Measurements from ENCODE around the gene ALDH1L1. TPM values are rescaled to one million over a fixed set of nuclear protein-coding genes. Genes with fewer than 3 reads are reported as not detected.

The ALDH1L1 gene
- total RNA-seq, 1 donor = under 0.01 TPM

- H3K9me3 ChIP-seq (ENCODE audit: low read depth, low read length) = no peaks in the 10 kb centered on the region
- no peaks in the 10 kb centered on the region for H4K20me1 ChIP-seq (ENCODE audit: insufficient read depth, low read length)
- no peaks in the 10 kb centered on the region for H3K4me1 ChIP-seq (ENCODE audit: insufficient read depth, low read length)
- H3K4me2 ChIP-seq (ENCODE audit: insufficient read depth, low read length) = no peak overlapping the region
- H3K79me2 ChIP-seq (ENCODE audit: insufficient read depth, low read length) = no peaks in the 10 kb centered on the region
- H3K27me3 ChIP-seq (ENCODE audit: insufficient read depth, low read length) = peaks cover 20% of the 10 kb centered on the region
- DNase-seq (ENCODE audit: insufficient read length, low spot score, missing footprints) = no peak
- TF ChIP-seq CTCF (IDR thresholded peaks at IDR 0.05; ENCODE audit: extremely low read depth, low read depth, low read length) = no peak
- no peak overlapping the region for H3K27ac ChIP-seq (ENCODE audit: low read depth, low read length)
- no peak overlapping the region for H3K4me3 ChIP-seq (ENCODE audit: insufficient read depth, low read length)
- no peak overlapping the region for H2AFZ ChIP-seq (ENCODE audit: low read length)
- H3K36me3 ChIP-seq (ENCODE audit: insufficient read depth, low read length) = no peaks in the 10 kb centered on the region
Measured at GRCh38 chr3:126117212-126117611, 63.2 kb downstream of the ALDH1L1 start.

- no peak for DNase-seq (ENCODE audit: insufficient read length, low spot score, missing footprints)
- Histone ChIP-seq H3K4me1 (ENCODE audit: insufficient read depth, low read length) (no peaks in the 10 kb centered on the region), H4K20me1 (ENCODE audit: insufficient read depth, low read length) (no peaks in the 10 kb centered on the region), H3K79me2 (ENCODE audit: insufficient read depth, low read length) (no peaks in the 10 kb centered on the region), H3K36me3 (ENCODE audit: insufficient read depth, low read length) (no peaks in the 10 kb centered on the region), H2AFZ (ENCODE audit: low read length) (no peak overlapping the region), H3K9me3 (ENCODE audit: low read depth, low read length) (no peaks in the 10 kb centered on the region), H3K27ac (ENCODE audit: low read depth, low read length) (no peak overlapping the region), H3K27me3 (ENCODE audit: insufficient read depth, low read length) (peaks cover 14% of the 10 kb centered on the region), H3K4me3 (ENCODE audit: insufficient read depth, low read length) (no peak overlapping the region), H3K4me2 (ENCODE audit: insufficient read depth, low read length) (no peak overlapping the region)
- no peak for TF ChIP-seq CTCF (IDR thresholded peaks at IDR 0.05; ENCODE audit: extremely low read depth, low read depth, low read length)
Measured at GRCh38 chr3:126116526-126116925, 63.9 kb downstream of the ALDH1L1 start.

- no peak overlapping the region for H3K4me3 ChIP-seq (ENCODE audit: insufficient read depth, low read length)
- no peak overlapping the region for H2AFZ ChIP-seq (ENCODE audit: low read length)
- H3K27ac ChIP-seq (ENCODE audit: low read depth, low read length) = no peak overlapping the region
- H3K79me2 ChIP-seq (ENCODE audit: insufficient read depth, low read length) = no peaks in the 10 kb centered on the region
- DNase-seq (ENCODE audit: insufficient read length, low spot score, missing footprints) = no peak
- no peaks in the 10 kb centered on the region for H3K4me1 ChIP-seq (ENCODE audit: insufficient read depth, low read length)
- H3K4me2 ChIP-seq (ENCODE audit: insufficient read depth, low read length) = no peak overlapping the region
- H3K9me3 ChIP-seq (ENCODE audit: low read depth, low read length) = no peaks in the 10 kb centered on the region
- TF ChIP-seq CTCF (IDR thresholded peaks at IDR 0.05; ENCODE audit: extremely low read depth, low read depth, low read length) = no peak
- no peaks in the 10 kb centered on the region for H3K36me3 ChIP-seq (ENCODE audit: insufficient read depth, low read length)
- H4K20me1 ChIP-seq (ENCODE audit: insufficient read depth, low read length) = no peaks in the 10 kb centered on the region
- H3K27me3 ChIP-seq (ENCODE audit: insufficient read depth, low read length) = peaks cover 2% of the 10 kb centered on the region
Measured at GRCh38 chr3:126114443-126115386, 65.7 kb downstream of the ALDH1L1 start.

- Histone ChIP-seq H3K36me3 (ENCODE audit: insufficient read depth, low read length) (no peaks in the 10 kb centered on the region), H3K4me1 (ENCODE audit: insufficient read depth, low read length) (no peaks in the 10 kb centered on the region), H3K27me3 (ENCODE audit: insufficient read depth, low read length) (no peaks in the 10 kb centered on the region), H3K27ac (ENCODE audit: low read depth, low read length) (no peak overlapping the region), H3K9me3 (ENCODE audit: low read depth, low read length) (no peaks in the 10 kb centered on the region), H3K4me3 (ENCODE audit: insufficient read depth, low read length) (no peak overlapping the region), H3K4me2 (ENCODE audit: insufficient read depth, low read length) (no peak overlapping the region), H4K20me1 (ENCODE audit: insufficient read depth, low read length) (no peaks in the 10 kb centered on the region), H2AFZ (ENCODE audit: low read length) (no peak overlapping the region), H3K79me2 (ENCODE audit: insufficient read depth, low read length) (no peaks in the 10 kb centered on the region)
- peak; percentile 34 for TF ChIP-seq CTCF (IDR thresholded peaks at IDR 0.05; ENCODE audit: extremely low read depth, low read depth, low read length)
- DNase-seq (ENCODE audit: insufficient read length, low spot score, missing footprints) = peak; percentile 90
Measured at GRCh38 chr3:126113733-126114442, 66.5 kb downstream of the ALDH1L1 start.
